ENCODE data around the gene FHDC1. TPM values are rescaled to one million over a fixed set of nuclear protein-coding genes. Genes with fewer than 3 reads are reported as not detected.

Gene FHDC1
- total RNA-seq, 4 donors from 2014 or later: 4.6 to 40.4 (median 15.5) TPM

DNA sequence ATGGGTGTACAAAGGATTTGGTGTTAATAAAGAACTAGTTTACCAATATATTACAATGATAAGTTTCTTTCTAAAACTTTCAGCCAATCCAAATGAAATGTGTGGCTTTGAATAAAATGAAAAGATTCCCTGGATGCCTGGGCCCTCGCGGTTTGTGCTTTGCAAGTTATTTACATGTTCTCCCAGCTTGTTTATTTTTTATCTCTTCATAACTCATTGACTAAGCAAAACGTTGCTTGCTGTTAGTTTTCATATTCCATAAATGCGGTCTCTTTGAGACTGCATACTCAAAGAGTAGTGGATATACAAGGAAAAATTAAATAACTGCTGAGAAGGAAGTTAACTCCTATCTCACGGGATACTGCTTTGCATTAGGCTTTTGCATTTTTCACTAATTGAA is 26.0 kb downstream of the FHDC1 start:
- no peak for TF ChIP-seq CTCF (IDR thresholded peaks at IDR 0.05)
- no peak for TF ChIP-seq POLR2AphosphoS5 (IDR thresholded peaks at IDR 0.05)
- no peak for TF ChIP-seq EP300 (IDR thresholded peaks at IDR 0.05; ENCODE audit: low read depth)
- no peak for TF ChIP-seq POLR2A (IDR thresholded peaks at IDR 0.05)
- WGBS, 2 donors (ENCODE audit: low coverage in 1 of 2): 66 to 73% methylated on average over 5 of the region's 5 CpGs
- Histone ChIP-seq H3K36me3 (no peaks in the 10 kb centered on the region), H3K4me3 (no peak overlapping the region), H3K27ac (no peak overlapping the region), H3K9me3 (no peaks in the 10 kb centered on the region), H3K4me1 (peaks cover 0 to 25% (median 10%) of the 10 kb centered on the region in 4 donors), H3K27me3 (no peaks in the 10 kb centered on the region)
- in situ Hi-C loops (cut with MboI; ENCODE audit: low pct_ligation_motif_present in 1 of 4, low pct_unique_long_range_greater_than_20kb in 1 of 4, low sequenced_read_pairs in 3 of 4) (no loop called here), intact Hi-C loops (cut with DNase I; ENCODE audit: low total_unique reads) (no loop called here)
- no peak for DNase-seq

DNA sequence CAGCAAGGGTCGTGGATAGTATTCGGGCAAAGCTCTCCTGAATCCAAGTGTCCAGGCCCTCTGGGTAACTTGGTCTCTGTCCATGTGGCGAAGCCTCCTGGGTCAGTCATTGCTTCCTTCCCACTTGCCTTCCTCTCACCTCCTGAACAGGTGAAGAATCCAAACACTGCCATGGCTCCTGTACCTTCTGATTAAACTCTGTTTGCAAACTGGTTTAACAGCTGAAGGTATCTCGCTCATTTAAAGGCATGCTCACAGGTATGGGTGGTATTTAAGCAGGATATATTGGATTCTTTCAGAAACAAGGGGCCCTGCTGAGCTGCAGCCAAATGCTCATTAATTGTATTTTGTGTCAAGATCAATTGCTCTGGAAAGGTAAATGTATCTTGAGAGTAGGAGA is 28.2 kb downstream of the FHDC1 start:
- Histone ChIP-seq H3K27me3 (no peaks in the 10 kb centered on the region), H3K4me3 (no peak overlapping the region), H3K27ac (no peak overlapping the region), H3K4me1 (peaks cover 0 to 4% (median 0%) of the 10 kb centered on the region in 4 donors), H3K9me3 (no peaks in the 10 kb centered on the region), H3K36me3 (no peaks in the 10 kb centered on the region)
- WGBS, 2 donors (ENCODE audit: low coverage in 1 of 2): 90 to 100% methylated on average over 3 to 4 of the region's 4 CpGs
- in situ Hi-C loops (cut with MboI; ENCODE audit: low pct_ligation_motif_present in 1 of 4, low pct_unique_long_range_greater_than_20kb in 1 of 4, low sequenced_read_pairs in 3 of 4) (no loop called here), intact Hi-C loops (cut with DNase I; ENCODE audit: low total_unique reads) (no loop called here)
- TF ChIP-seq POLR2AphosphoS5 (IDR thresholded peaks at IDR 0.05) (no peak), EP300 (IDR thresholded peaks at IDR 0.05; ENCODE audit: low read depth) (no peak), CTCF (IDR thresholded peaks at IDR 0.05) (no peak), POLR2A (IDR thresholded peaks at IDR 0.05) (no peak)
- no peak for DNase-seq

GRCh38 chr4:152965611-152966010 is 29.5 kb downstream of the FHDC1 start:
- in situ Hi-C loops (cut with MboI; ENCODE audit: low pct_ligation_motif_present in 1 of 4, low pct_unique_long_range_greater_than_20kb in 1 of 4, low sequenced_read_pairs in 3 of 4): no loop called here
- no peak for TF ChIP-seq POLR2AphosphoS5 (IDR thresholded peaks at IDR 0.05)
- no peak for TF ChIP-seq POLR2A (IDR thresholded peaks at IDR 0.05)
- TF ChIP-seq CTCF (IDR thresholded peaks at IDR 0.05): no peak
- TF ChIP-seq EP300 (IDR thresholded peaks at IDR 0.05; ENCODE audit: low read depth): no peak
- no peak for DNase-seq
- Histone ChIP-seq H3K9me3 (no peaks in the 10 kb centered on the region), H3K27me3 (no peaks in the 10 kb centered on the region), H3K27ac (no peak overlapping the region), H3K36me3 (no peaks in the 10 kb centered on the region), H3K4me1 (peaks cover 0 to 8% (median 0%) of the 10 kb centered on the region in 4 donors), H3K4me3 (no peak overlapping the region)
- 84 to 91% methylated on average over 3 to 4 of the region's 4 CpGs for WGBS, 2 donors (ENCODE audit: low coverage in 1 of 2)
- intact Hi-C loops (cut with DNase I; ENCODE audit: low total_unique reads): no loop called here

- no peaks in the 10 kb centered on the region for H3K27me3 ChIP-seq
- no peak overlapping the region for H3K4me3 ChIP-seq
- intact Hi-C loops (cut with DNase I; ENCODE audit: low total_unique reads): no loop called here
- no peak for DNase-seq
- TF ChIP-seq EP300 (IDR thresholded peaks at IDR 0.05; ENCODE audit: low read depth) (no peak), POLR2A (IDR thresholded peaks at IDR 0.05) (no peak), POLR2AphosphoS5 (IDR thresholded peaks at IDR 0.05) (no peak), CTCF (IDR thresholded peaks at IDR 0.05) (no peak)
- WGBS, 2 donors (ENCODE audit: low coverage in 1 of 2): 75 to 90% methylated on average over 3 of the region's 3 CpGs
- peaks cover 0 to 8% (median 0%) of the 10 kb centered on the region in 4 donors for H3K4me1 ChIP-seq
- no peaks in the 10 kb centered on the region for H3K9me3 ChIP-seq
- no peak overlapping the region for H3K27ac ChIP-seq
- H3K36me3 ChIP-seq: no peaks in the 10 kb centered on the region
- in situ Hi-C loops (cut with MboI; ENCODE audit: low pct_ligation_motif_present in 1 of 4, low pct_unique_long_range_greater_than_20kb in 1 of 4, low sequenced_read_pairs in 3 of 4): no loop called here
These were observed 31.8 kb downstream of the FHDC1 start for GRCh38 chr4:152967907-152968306.

Measured in transverse colon (tissue), 4 donors.